T-helper 17 cell (primary cell): ENCODE results near the gene ADCY9. TPM values are rescaled to one million over a fixed set of nuclear protein-coding genes. Genes with fewer than 3 reads are reported as not detected.
A peak's percentile ranks its signal among the peaks of the same experiment; 100 is the strongest.

Experiments
- ATAC-seq: fragments of 150-1000 bp; cut with Tn5 transposase; 2 replicates; pipeline ENCODE4 v1.10.0; 2021; ENCODE audit warnings: mild to moderate bottlenecking, moderate library complexity
- DNase-seq, 3 donors: peaks; one replicate each; pipeline versions ENCODE4 v3.0.0 to v3.0.0-alpha.2; 2020 to 2021
- H3K9me3 ChIP-seq: one replicate; pipeline ENCODE4 v1.7.0; 2013; ENCODE audit warnings: low read length, mild to moderate bottlenecking; ENCODE audit not compliant: control insufficient read depth, poor library complexity, severe bottlenecking
- H3K27ac Mint-ChIP-seq: one replicate; pipeline ENCODE4 v1.8.0; 2022; ENCODE audit warnings: mild to moderate bottlenecking, moderate library complexity, mixed read lengths
- H3K27me3 Mint-ChIP-seq: one replicate; pipeline ENCODE4 v1.8.0; 2022; ENCODE audit warnings: mixed read lengths
- H3K36me3 Mint-ChIP-seq: one replicate; pipeline ENCODE4 v1.8.0; 2022; ENCODE audit warnings: low read depth, mixed read lengths
- H3K4me1 Mint-ChIP-seq: one replicate; pipeline ENCODE4 v1.8.0; 2022; ENCODE audit warnings: mild to moderate bottlenecking, mixed read lengths
- H3K4me3 Mint-ChIP-seq: one replicate; pipeline ENCODE4 v1.8.0; 2022; ENCODE audit warnings: mild to moderate bottlenecking, moderate library complexity, mixed read lengths
- total RNA-seq, 4 donors: library from RNA in 2 of 4; stranded (reverse) in 2 of 4; gene quantifications; one replicate each; pipeline ENCODE4 v1.2.3 and lab custom pipeline; 2022 to 2026

The ADCY9 gene
- total RNA-seq, 2 donors from 2014 or later, result 11.5 to 12.6 TPM

DNA sequence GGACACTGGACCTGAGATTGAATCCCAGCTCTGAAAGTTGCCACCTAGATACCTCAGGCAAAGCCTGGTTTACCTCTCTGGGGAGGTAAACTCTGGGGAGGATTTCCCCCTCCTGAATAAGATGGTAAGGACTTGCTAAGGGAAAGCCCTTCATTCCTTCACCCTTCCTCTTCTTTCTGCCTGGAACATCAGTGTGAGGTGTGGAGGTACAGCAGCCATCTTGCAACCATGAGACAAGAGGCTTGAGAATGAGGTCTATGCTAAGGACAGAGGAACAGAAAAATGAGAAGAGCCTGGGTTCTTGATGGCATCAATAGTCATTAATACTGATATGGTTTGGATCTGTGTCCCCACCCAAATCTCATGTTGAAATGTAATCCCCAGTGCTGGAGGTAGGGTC lies 23.7 kb upstream of the ADCY9 start:
- H3K36me3 Mint-ChIP-seq, result peaks cover 3% of the 10 kb centered on the region
- peaks cover 5% of the 10 kb centered on the region for H3K4me1 Mint-ChIP-seq
- DNase-seq (no peak), ATAC-seq (no peak)
- H3K4me3 Mint-ChIP-seq, result no peak overlapping the region
- H3K27ac Mint-ChIP-seq, result no peak overlapping the region
- H3K9me3 ChIP-seq, result no peaks in the 10 kb centered on the region
- peaks cover 4% of the 10 kb centered on the region for H3K27me3 Mint-ChIP-seq

GRCh38 chr16:4138713-4139112 lies 22.5 kb upstream of the ADCY9 start:
- Mint-ChIP-seq H3K36me3 (peaks cover 3% of the 10 kb centered on the region), H3K27me3 (peaks cover 9% of the 10 kb centered on the region), H3K4me1 (peaks cover 3% of the 10 kb centered on the region), H3K27ac (no peak overlapping the region), H3K4me3 (no peak overlapping the region)
- ATAC-seq (no peak), DNase-seq (no peak)
- no peaks in the 10 kb centered on the region for H3K9me3 ChIP-seq

- H3K27ac Mint-ChIP-seq, result no peak overlapping the region
- peaks cover 3% of the 10 kb centered on the region for H3K36me3 Mint-ChIP-seq
- H3K27me3 Mint-ChIP-seq, result peaks cover 15% of the 10 kb centered on the region
- ATAC-seq, result no peak
- no peaks in the 10 kb centered on the region for H3K9me3 ChIP-seq
- DNase-seq, result no peak
- H3K4me1 Mint-ChIP-seq, result peaks cover 3% of the 10 kb centered on the region
- no peak overlapping the region for H3K4me3 Mint-ChIP-seq
Measured at GRCh38 chr16:4137438-4137837, 21.2 kb upstream of the ADCY9 start.

DNA sequence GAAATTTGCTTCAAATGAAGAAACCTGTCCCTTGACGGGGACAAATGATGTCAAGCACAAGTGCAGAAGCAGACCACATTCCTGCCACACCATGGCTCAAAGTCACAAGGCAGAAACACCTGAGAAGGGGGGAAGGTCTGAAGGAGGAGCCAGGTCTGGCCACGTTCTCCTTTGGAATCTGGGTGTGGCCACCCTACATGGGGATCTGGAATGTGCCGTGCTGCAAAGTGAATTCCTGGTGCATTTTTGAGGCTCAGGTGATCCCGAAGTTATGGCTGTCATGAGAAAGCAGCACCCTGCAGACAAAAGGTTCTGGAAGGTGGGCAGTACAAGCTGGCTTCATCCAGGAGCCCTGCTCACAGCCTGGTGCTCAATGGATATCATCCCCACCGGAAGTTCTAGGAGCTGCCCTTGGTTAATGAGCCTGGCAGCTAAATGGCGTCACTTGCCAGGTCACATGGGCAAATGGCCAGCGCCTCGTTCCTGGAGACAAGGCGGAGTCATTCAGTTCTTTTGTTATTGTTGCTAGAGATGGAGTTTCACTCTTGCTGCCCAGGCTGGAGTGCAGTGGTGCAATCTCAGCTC lies 20.1 kb upstream of the ADCY9 start:
- Mint-ChIP-seq H3K27me3 (peaks cover 15% of the 10 kb centered on the region), H3K27ac (no peak overlapping the region), H3K4me1 (peaks cover 3% of the 10 kb centered on the region), H3K4me3 (no peak overlapping the region), H3K36me3 (peaks cover 3% of the 10 kb centered on the region)
- ATAC-seq (no peak), DNase-seq (no peak)
- H3K9me3 ChIP-seq, result no peaks in the 10 kb centered on the region

DNA sequence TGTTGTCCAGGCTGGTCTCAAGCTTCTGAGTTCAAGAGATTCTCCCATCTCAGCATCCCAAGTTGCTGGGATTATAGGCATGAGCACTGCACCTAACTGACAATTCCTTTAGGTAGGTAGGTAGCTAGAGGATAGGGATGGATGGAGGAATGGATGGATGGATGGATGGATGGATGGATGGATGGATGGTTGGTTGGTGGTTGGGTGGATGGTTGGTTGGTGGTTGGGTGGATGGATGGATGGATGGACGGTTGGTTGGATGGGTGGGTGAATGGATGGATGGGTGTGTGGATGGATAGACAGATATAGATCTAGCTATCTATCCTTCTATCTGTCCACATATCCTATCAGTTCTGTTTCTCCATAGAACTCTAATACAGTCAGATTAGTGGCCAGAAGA lies 19.3 kb upstream of the ADCY9 start:
- no peak overlapping the region for H3K27ac Mint-ChIP-seq

DNA sequence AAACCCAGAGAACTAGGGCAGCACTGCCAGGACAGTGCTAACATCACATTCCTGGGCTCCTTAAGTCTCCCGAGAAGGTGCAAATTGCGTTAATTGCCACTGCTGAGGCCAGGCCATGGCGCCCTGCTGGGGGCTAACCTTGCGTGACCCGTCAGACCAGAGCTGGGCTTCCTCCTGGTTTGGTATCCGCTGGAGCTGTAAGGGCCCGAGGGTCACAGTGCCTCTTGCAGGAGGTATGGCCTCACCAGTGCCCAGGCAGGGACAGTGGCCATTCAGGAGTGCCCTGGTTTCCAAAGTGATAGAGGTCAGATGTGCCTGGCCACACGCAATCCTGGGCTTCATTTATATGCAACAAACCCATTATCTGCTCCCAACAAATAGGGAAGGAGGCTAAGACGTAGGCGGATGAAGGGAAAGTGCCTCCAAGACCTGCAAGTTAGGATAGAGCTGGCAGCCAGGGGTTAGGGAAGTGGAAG lies 17.7 kb upstream of the ADCY9 start:
- no peaks in the 10 kb centered on the region for H3K9me3 ChIP-seq
- no peak for DNase-seq
- Mint-ChIP-seq H3K36me3 (peaks cover 3% of the 10 kb centered on the region), H3K27ac (no peak overlapping the region), H3K4me3 (no peak overlapping the region), H3K27me3 (peaks cover 22% of the 10 kb centered on the region), H3K4me1 (peaks cover 3% of the 10 kb centered on the region)
- no peak for ATAC-seq

More for the DNA sequence above, 19.3 kb upstream of the ADCY9 start:
- ATAC-seq, result no peak
- peaks cover 3% of the 10 kb centered on the region for H3K36me3 Mint-ChIP-seq
- H3K9me3 ChIP-seq, result no peaks in the 10 kb centered on the region
- no peak for DNase-seq
- H3K27me3 Mint-ChIP-seq, result peaks cover 15% of the 10 kb centered on the region
- H3K4me3 Mint-ChIP-seq, result no peak overlapping the region
- H3K4me1 Mint-ChIP-seq, result peaks cover 3% of the 10 kb centered on the region

DNA sequence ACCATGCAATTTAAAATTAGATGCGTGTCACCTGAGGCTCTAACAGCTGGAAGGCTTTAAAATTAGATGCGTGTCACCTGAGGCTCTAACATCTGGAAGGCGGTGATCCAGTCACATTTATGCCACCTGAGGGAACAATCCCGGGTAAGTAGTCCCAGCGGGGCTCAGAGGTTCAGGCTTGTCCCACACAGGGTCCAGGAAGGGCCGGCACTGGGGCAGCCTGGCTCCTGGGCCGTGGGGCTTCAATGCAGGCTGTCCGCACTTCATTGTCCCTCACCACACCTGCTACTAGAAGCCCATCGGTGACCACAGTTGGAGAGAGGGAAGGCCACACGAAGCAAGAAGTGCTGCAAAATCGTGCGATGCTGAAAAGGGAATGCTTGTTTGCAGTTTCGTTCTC lies 15.4 kb upstream of the ADCY9 start:
- H3K4me3 Mint-ChIP-seq, result no peak overlapping the region
- H3K27me3 Mint-ChIP-seq, result peaks cover 22% of the 10 kb centered on the region
- ATAC-seq (no peak), DNase-seq (no peak)
- no peaks in the 10 kb centered on the region for H3K9me3 ChIP-seq
- no peaks in the 10 kb centered on the region for H3K36me3 Mint-ChIP-seq
- no peaks in the 10 kb centered on the region for H3K4me1 Mint-ChIP-seq
- no peak overlapping the region for H3K27ac Mint-ChIP-seq

- peaks cover 2% of the 10 kb centered on the region for H3K4me1 Mint-ChIP-seq
Measured at GRCh38 chr16:4124535-4125294, 8.5 kb upstream of the ADCY9 start.

DNA sequence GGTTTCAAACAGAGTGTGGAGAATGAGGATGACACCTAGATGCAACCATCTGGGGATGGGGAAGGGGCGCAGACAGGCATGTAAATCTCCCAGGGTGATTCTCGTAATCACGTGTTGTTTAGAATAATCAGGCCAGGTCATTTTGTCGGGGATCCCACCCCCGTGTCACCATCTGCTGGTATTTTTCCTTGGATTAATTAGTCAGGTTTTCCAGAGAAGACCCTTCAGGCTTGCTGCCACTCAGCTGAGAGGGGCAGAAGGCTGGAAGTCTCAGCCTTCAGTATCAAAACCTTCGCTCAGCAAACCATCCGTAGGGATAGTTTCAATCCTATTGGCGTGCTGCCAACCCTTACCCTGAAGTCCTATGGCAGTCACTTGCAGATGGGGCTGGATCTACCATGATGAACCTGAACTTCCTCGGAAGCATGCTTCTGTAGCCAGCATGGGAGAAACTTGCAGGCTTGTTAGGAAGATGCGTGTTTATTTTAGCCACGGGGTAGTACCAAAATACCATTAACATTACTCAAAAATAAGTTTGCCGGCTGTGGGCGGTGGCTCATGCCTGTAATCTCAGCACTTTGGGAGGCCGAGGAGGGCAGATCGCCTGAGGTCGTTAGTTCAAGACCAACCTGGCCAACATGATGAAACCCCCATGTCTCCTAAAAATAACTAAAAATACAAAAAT lies 7.5 kb upstream of the ADCY9 start:
- Mint-ChIP-seq H3K4me3 (no peak overlapping the region), H3K27ac (no peak overlapping the region), H3K36me3 (peaks cover 2% of the 10 kb centered on the region), H3K27me3 (peaks cover 13% of the 10 kb centered on the region), H3K4me1 (peaks cover 2% of the 10 kb centered on the region)
- ATAC-seq (no peak), DNase-seq (no peak)
- no peaks in the 10 kb centered on the region for H3K9me3 ChIP-seq

More at GRCh38 chr16:4124535-4125294, 8.5 kb upstream of the ADCY9 start:
- no peak overlapping the region for H3K4me3 Mint-ChIP-seq
- DNase-seq (no peak), ATAC-seq (no peak)
- H3K27me3 Mint-ChIP-seq, result peaks cover 19% of the 10 kb centered on the region
- H3K27ac Mint-ChIP-seq, result peak overlapping the region; percentile 45
- H3K9me3 ChIP-seq, result no peaks in the 10 kb centered on the region
- H3K36me3 Mint-ChIP-seq, result peaks cover 2% of the 10 kb centered on the region

- Mint-ChIP-seq H3K36me3 (peaks cover 4% of the 10 kb centered on the region), H3K27me3 (peaks cover 13% of the 10 kb centered on the region), H3K4me3 (no peak overlapping the region), H3K4me1 (peaks cover 8% of the 10 kb centered on the region), H3K27ac (no peak overlapping the region)
- no peaks in the 10 kb centered on the region for H3K9me3 ChIP-seq
- DNase-seq (no peak), ATAC-seq (no peak)
Measured at GRCh38 chr16:4120176-4120575, 3.9 kb upstream of the ADCY9 start.

DNA sequence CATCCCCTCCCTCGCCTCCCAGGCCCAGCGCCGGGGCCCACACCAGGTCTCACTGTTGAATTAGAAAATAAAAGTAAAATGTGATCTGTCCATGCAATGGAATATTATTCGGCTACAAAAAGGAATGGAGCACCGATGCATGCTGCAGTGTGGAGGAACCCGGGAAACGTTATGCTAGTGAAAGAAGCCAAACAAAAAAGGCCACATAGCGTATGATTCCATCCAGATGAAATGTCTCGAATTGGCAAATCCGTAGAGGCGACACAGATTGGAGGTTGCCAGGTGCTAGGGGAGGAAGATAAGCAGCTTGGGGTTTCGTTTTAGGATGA lies 972 bp upstream of the ADCY9 start:
- peaks cover 26% of the 10 kb centered on the region for H3K4me1 Mint-ChIP-seq
- peak overlapping the region; percentile 95 for H3K4me3 Mint-ChIP-seq

DNA sequence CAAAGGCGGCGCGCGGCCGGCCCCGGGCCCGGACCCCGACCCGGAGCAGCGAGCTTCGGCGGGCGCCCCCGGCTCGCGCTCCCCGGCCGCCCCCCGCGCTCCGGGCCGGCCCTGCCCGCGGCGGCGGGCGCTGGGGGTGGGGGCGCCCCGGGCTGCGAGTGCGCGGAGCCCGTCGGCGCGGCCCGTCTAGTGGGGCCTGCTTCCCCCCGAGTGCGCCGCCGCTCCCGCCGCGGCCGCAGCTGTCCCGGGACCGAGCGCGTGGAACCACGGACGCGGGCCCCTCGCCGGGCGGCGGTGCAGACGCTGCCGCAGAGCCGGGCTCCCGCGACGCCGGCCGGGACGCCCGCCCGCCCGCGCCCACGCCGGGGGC lies 308 bp downstream of the ADCY9 start:
- Mint-ChIP-seq H3K4me3 (peak overlapping the region; percentile 88), H3K4me1 (peaks cover 37% of the 10 kb centered on the region), H3K27ac (no peak overlapping the region)

More for the DNA sequence above, 972 bp upstream of the ADCY9 start:
- no peak for ATAC-seq
- no peaks in the 10 kb centered on the region for H3K9me3 ChIP-seq
- no peak for DNase-seq
- Mint-ChIP-seq H3K27ac (peak overlapping the region; percentile 47), H3K27me3 (no peaks in the 10 kb centered on the region), H3K36me3 (peaks cover 4% of the 10 kb centered on the region)

GRCh38 chr16:4115209-4115948 lies 863 bp downstream of the ADCY9 start:
- Mint-ChIP-seq H3K36me3 (peaks cover 4% of the 10 kb centered on the region), H3K4me1 (peaks cover 39% of the 10 kb centered on the region), H3K27me3 (no peaks in the 10 kb centered on the region), H3K4me3 (peak overlapping the region; percentile 88), H3K27ac (peak overlapping the region; percentile 85)
- ATAC-seq (peak; percentile 55), DNase-seq (peak; percentile 23 to 36 (median 26))
- H3K9me3 ChIP-seq, result no peaks in the 10 kb centered on the region

More for the DNA sequence above, 308 bp downstream of the ADCY9 start:
- peak; percentile 35 for ATAC-seq
- DNase-seq, result no peak
- H3K27me3 Mint-ChIP-seq, result no peaks in the 10 kb centered on the region
- peaks cover 4% of the 10 kb centered on the region for H3K36me3 Mint-ChIP-seq
- no peaks in the 10 kb centered on the region for H3K9me3 ChIP-seq
